ENCODE data around the gene HACD4.
"Not testable (repeated sequence)": the region's sequence is repeated elsewhere in the genome, so short reads cannot be mapped to it uniquely, and the experiment has no call there.

HACD4 gene

DNA sequence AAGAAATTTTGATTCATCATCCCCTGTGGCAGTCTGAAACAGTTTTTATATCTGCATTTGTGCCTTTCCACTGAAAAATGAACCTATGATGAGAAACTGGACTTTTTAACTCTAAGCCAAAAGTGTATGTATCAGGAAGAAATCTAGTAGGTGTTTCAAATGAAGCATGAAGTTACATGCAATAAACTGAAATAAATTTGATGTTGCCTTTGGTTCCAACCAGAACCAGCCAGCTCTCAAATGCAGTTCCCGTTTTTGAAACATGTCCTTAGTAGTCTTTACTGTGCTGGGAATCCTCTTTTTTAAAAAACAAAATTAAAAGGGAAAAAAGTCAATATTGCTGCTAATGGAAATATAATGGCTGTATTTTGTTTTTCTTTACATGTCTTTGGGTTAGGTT, 43.9 kb downstream of the HACD4 start:
- Mint-ChIP-seq H3K4me3 (no peak overlapping the region), H3K27ac (no peak overlapping the region), H3K9me3 (no peaks in the 10 kb centered on the region), H3K36me3 (ENCODE audit: low read depth) (peaks cover 73% of the 10 kb centered on the region), H3K27me3 (ENCODE audit: low read depth, poor library complexity) (no peaks in the 10 kb centered on the region), H3K4me1 (no peaks in the 10 kb centered on the region)
- TF ChIP-seq, protein P1, sequence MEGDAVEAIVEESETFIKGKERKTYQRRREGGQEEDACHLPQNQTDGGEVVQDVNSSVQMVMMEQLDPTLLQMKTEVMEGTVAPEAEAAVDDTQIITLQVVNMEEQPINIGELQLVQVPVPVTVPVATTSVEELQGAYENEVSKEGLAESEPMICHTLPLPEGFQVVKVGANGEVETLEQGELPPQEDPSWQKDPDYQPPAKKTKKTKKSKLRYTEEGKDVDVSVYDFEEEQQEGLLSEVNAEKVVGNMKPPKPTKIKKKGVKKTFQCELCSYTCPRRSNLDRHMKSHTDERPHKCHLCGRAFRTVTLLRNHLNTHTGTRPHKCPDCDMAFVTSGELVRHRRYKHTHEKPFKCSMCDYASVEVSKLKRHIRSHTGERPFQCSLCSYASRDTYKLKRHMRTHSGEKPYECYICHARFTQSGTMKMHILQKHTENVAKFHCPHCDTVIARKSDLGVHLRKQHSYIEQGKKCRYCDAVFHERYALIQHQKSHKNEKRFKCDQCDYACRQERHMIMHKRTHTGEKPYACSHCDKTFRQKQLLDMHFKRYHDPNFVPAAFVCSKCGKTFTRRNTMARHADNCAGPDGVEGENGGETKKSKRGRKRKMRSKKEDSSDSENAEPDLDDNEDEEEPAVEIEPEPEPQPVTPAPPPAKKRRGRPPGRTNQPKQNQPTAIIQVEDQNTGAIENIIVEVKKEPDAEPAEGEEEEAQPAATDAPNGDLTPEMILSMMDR (IDR thresholded peaks at IDR 0.05), result no peak
- DNase-seq, result no peak

DNA sequence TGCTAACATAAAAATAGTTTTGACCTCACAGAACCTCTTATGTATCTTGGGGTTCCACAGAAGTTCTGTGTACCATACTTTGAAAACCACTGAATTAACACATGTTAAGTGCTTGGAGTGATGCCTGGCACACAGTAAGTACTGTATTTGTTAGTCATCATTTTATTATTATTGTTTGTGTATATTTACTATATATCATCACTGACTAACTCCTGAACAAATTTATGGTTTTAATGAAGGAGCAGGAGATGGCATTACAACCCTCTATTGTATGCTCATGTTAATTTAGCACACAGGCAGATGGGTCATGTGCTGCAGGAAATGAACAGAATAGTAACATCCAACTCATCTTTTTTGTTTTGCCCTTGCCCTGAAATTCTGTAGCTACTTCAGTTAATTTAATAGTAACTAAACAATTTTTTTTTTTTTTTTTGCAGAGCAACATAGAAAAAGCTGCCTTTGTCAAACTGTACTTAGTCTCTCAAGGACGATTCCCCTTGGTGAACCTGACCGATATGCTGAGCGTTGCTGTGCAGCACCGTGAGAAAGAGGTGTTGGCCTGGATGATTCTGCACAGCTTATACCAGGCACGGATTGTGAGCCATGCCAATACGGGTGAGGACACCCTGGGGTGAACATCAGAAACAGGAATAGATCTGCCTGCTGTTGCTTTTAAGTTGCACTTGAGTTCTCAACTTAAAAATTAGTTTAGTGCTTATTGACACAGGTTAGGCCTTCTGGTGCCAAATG, 45.4 kb downstream of the HACD4 start:
- peaks cover 5% of the 10 kb centered on the region for H3K4me1 Mint-ChIP-seq
- H3K9me3 Mint-ChIP-seq, result no peaks in the 10 kb centered on the region
- no peak for DNase-seq
- peaks cover 73% of the 10 kb centered on the region for H3K36me3 Mint-ChIP-seq (ENCODE audit: low read depth)
- no peak overlapping the region for H3K4me3 Mint-ChIP-seq
- TF ChIP-seq, protein P1 (IDR thresholded peaks at IDR 0.05), result no peak
- H3K27me3 Mint-ChIP-seq (ENCODE audit: low read depth, poor library complexity), result no peaks in the 10 kb centered on the region
- no peak overlapping the region for H3K27ac Mint-ChIP-seq

DNA sequence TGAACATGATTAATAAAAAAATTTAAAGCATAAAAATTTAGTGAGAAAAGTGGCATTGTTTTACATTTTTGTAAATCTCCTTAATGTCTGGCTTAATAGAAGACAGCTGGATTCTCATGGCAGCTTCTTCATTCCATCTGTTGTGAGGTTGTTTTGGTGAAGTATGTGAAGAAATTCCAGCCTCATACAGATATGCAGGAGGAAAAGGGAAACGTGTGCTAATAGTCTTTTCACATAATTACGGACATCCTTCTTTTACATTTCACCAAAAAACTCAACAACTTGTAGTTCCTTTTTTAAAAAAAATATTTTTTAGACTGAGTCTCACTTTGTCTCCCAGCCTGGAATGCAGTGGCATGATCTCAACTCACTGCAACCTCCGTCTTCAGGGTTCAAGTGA, 46.9 kb downstream of the HACD4 start:
- TF ChIP-seq, protein P1 (IDR thresholded peaks at IDR 0.05), result no peak
- Mint-ChIP-seq H3K27ac (no peak overlapping the region), H3K9me3 (no peaks in the 10 kb centered on the region), H3K27me3 (ENCODE audit: low read depth, poor library complexity) (no peaks in the 10 kb centered on the region), H3K36me3 (ENCODE audit: low read depth) (peaks cover 64% of the 10 kb centered on the region), H3K4me3 (no peak overlapping the region), H3K4me1 (peaks cover 13% of the 10 kb centered on the region)
- no peak for DNase-seq

DNA sequence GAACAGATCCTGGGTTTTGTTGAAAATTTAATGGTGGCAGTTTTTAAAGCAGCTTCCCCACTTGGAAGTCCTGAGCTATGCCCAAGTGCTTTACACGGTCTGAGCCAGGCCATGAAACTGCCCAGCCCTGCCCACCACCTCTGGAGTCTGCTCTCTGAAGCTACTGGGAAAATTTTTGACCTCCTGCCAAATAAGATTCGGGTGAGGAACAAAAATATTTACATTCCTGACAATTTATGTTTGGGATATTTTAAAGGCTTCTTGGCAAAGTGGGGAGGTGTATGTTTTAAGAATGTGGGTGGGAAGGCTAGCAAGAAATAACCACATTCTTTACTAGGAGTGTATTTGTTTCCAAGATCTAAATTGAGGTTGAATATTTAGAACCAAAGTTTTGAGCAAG, 50.0 kb downstream of the HACD4 start:
- Mint-ChIP-seq H3K9me3 (no peaks in the 10 kb centered on the region), H3K4me3 (no peak overlapping the region), H3K36me3 (ENCODE audit: low read depth) (peaks cover 62% of the 10 kb centered on the region), H3K4me1 (peaks cover 13% of the 10 kb centered on the region), H3K27me3 (ENCODE audit: low read depth, poor library complexity) (no peaks in the 10 kb centered on the region), H3K27ac (peak overlapping the region; percentile 29)
- DNase-seq, result no peak
- TF ChIP-seq, protein P1 (IDR thresholded peaks at IDR 0.05), result no peak

DNA sequence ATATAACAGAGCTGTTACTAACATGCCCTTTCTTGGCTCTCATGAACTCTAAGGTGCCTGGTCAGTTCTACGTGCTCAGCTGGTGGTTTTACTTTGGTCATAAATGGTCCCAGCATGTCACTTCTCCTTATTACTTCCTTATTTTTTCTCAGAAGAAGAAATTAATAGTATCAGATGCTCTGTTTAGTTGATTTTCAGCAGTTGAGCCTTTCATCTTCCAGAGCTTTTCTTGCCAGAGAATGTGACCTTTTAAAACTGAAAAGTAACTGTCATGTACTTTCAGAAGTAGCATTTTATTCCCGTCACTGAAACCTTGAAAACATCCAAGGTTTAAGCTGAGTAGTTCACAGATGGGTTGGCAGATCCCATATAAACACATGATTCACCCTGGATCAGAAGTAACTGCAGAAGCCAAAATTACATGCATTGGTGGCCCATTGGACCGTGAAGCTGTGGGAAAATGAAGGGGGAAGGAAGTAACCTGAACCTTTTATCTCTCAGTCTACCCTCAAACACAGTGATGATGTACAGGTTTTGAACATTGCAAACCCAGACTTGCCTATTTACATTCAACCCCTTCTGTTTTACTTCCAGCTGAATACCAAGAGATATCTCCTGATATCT, 50.5 kb downstream of the HACD4 start:
- no peak overlapping the region for H3K4me3 Mint-ChIP-seq
- peak overlapping the region; percentile 33 for H3K27ac Mint-ChIP-seq
- peak; percentile 6 for DNase-seq
- no peaks in the 10 kb centered on the region for H3K27me3 Mint-ChIP-seq (ENCODE audit: low read depth, poor library complexity)
- peaks cover 62% of the 10 kb centered on the region for H3K36me3 Mint-ChIP-seq (ENCODE audit: low read depth)
- TF ChIP-seq, protein P1 (IDR thresholded peaks at IDR 0.05), result no peak
- H3K4me1 Mint-ChIP-seq, result peaks cover 13% of the 10 kb centered on the region
- H3K9me3 Mint-ChIP-seq, result no peaks in the 10 kb centered on the region

DNA sequence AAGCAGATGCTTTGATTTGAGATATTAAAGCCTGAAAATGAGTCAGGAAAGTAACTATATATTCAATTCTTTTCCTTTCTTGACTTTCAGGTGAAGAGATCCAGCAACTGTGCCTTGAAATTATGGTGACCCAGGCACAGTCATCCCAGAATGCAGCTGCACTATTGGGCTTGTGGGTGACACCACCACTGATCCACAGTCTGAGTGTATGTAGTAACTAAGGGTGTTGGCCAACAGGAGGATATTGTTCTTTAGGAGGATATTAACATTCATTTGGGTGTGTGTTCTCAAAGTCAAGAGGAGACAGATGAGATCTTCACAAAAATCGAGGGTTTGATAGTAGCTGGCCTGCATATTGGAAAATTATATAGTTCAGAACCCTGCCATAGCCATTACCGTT, 53.2 kb downstream of the HACD4 start:
- H3K27ac Mint-ChIP-seq, result no peak overlapping the region
- TF ChIP-seq, protein P1 (IDR thresholded peaks at IDR 0.05), result no peak
- H3K4me3 Mint-ChIP-seq, result no peak overlapping the region
- no peaks in the 10 kb centered on the region for H3K9me3 Mint-ChIP-seq
- H3K27me3 Mint-ChIP-seq (ENCODE audit: low read depth, poor library complexity), result no peaks in the 10 kb centered on the region
- H3K36me3 Mint-ChIP-seq (ENCODE audit: low read depth), result peaks cover 62% of the 10 kb centered on the region
- peaks cover 13% of the 10 kb centered on the region for H3K4me1 Mint-ChIP-seq
- no peak for DNase-seq

DNA sequence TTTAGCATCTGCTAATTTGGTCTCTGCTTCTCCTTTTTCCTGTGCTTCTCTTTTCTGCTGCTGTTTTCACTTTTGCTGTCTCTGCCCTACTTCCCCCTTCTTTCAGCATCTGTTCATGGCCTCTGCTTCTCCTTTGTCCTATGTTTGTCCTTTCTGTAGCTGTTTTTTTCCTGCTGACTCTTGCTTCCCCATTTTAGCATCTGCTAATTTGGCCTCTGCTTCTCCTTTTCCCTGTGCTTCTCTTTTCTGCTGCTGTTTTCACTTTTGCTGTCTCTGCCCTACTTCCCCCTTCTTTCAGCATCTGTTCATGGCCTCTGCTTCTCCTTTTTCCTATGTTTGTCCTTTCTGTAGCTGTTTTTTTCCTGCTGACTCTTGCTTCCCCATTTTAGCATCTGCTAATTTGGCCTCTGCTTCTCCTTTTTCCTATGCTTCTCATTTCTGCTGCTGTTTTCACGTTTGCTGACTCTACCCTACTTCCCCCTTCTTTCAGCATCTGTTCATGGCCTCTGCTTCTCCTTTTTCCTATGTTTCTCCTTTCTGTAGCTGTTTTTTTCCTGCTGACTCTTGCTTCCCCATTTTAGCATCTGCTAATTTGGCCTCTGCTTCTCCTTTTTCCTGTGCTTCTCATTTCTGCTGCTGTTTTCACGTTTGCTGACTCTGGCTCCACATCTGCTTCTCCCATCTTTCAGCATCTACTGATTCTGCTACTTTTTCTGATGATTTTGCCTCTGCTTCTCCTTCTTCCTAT, 57.1 kb downstream of the HACD4 start:
- peaks cover 56% of the 10 kb centered on the region for H3K36me3 Mint-ChIP-seq (ENCODE audit: low read depth)
- H3K27me3 Mint-ChIP-seq (ENCODE audit: low read depth, poor library complexity); H3K4me3 Mint-ChIP-seq; H3K4me1 Mint-ChIP-seq; H3K27ac Mint-ChIP-seq; DNase-seq: not testable (repeated sequence)
- peaks cover 18% of the 10 kb centered on the region for H3K9me3 Mint-ChIP-seq
